ENCODE results near the gene PTGDR2.

Gene PTGDR2

DNA sequence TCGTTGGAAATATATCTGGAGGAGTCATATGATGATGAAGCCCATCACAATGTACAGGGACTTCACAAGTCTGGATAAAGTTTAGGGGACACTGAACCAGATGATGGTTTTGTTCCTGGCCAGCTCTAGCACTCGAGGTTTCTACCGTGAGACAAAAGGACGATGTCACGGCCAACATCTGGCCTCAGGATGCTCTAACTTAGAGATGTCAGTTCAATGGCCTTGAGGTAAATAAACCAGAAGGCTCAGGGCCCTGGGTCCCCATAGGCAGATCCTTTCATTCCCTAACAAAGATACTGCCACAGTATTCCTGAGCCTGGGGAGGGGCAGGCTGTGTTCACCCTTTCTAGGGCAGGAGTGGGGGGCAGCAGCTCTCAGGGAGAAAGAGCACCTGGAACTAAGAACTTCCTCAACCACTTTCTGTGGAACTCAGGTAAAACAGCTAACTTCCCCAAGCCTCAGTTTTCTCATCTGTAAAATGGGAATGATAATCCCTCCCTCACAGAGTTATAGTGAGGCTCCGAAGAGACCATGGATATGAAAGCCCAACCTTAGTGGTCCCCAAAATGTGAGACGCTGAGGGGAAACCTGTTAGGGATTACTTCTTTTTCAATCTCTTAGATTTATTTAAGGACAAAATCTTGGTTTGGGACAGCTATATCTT lies 52.3 kb downstream of the PTGDR2 start:
- DNase-seq, result no peak

DNA sequence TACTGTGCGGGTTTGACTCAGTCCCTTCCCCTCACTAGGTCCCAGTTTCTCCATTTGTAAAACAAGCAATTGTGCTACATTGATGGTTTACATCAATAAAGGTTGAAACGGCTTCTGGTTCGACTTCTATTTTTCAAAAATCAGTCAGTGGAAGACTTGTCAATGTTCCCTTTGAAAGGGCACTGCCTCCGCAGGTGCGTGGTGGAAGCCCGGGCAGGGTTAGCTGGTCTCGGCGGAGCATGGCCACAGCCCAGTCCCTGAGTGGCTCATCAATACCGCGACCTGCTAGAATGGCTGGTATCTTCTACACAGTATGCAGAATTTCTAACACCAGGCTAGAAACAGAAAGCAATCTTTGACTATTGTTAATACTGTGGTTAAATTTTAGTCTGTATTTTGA lies 54.6 kb downstream of the PTGDR2 start:
- no peak for DNase-seq

Data from NCI-H1048 (cell line).